ENCODE measurements around the gene DUSP1. TPM values are rescaled to one million over a fixed set of nuclear protein-coding genes. Genes with fewer than 3 reads are reported as not detected.
A peak's percentile ranks its signal among the peaks of the same experiment; 100 is the strongest.

The DUSP1 gene
- total RNA-seq, 2 donors from 2014 or later: 9.2 to 11.0 TPM

GRCh38 chr5:172768573-172769341 is 2.2 kb downstream of the DUSP1 start:
- Mint-ChIP-seq H3K9me3 (no peaks in the 10 kb centered on the region), H3K27ac (no peak overlapping the region), H3K4me1 (peaks cover 27% of the 10 kb centered on the region), H3K27me3 (ENCODE audit: insufficient read depth) (peaks cover 13% of the 10 kb centered on the region), H3K4me3 (peak overlapping the region; percentile 82), H3K36me3 (ENCODE audit: low read depth) (peaks cover 20% of the 10 kb centered on the region)
- H3K36me3 ChIP-seq (ENCODE audit: control insufficient read depth, insufficient read depth, low read length): peaks cover 22% of the 10 kb centered on the region
- H3K4me3 ChIP-seq (ENCODE audit: low read length): peak overlapping the region; percentile 93
- no peaks in the 10 kb centered on the region for H3K9me3 ChIP-seq (ENCODE audit: control insufficient read depth, low read length)
- 93 to 94% methylated on average over 15 to 20 of the region's 20 CpGs for WGBS, 2 experiments (ENCODE audit: insufficient coverage in 1 of 2, insufficient read length in 1 of 2)
- DNase-seq: peak; percentile 47
- no peak overlapping the region for H3K27ac ChIP-seq (ENCODE audit: low read depth, low read length)
- H3K27me3 ChIP-seq (ENCODE audit: control insufficient read depth, insufficient read depth, low read length, poor library complexity, severe bottlenecking): no peaks in the 10 kb centered on the region
- peaks cover 7% of the 10 kb centered on the region for H3K4me1 ChIP-seq (ENCODE audit: control insufficient read depth, insufficient read depth, low read length)
- no peak overlapping the region for H3K9ac ChIP-seq (ENCODE audit: extremely low read depth, low read length, poor library complexity, severe bottlenecking)
- no peak for TF ChIP-seq CTCF (conservative IDR thresholded peaks at IDR 0.05)

DNA sequence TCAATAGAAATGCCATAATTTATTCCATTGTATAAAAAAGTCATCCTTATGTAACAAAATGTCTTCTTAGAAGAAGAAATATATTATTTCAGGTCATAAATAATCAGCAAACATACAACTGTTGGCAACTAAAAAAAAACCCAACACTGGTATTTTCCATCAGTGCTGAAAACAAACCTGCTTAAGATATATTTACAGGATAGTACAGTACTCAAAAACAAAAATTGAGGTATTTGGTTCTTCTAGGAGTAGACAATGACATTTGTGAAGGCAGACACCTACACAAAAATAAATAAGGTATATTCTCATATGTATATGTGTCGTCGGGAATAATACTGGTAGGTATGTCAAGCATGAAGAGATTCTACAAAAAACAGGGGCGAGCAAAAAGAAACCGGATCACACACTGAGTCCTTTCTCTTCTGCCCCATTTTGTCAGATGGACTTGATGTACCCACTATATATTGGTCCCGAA is 2.9 kb downstream of the DUSP1 start:
- H3K36me3 Mint-ChIP-seq (ENCODE audit: low read depth): peaks cover 20% of the 10 kb centered on the region
- Histone ChIP-seq H3K36me3 (ENCODE audit: control insufficient read depth, insufficient read depth, low read length) (peaks cover 22% of the 10 kb centered on the region), H3K4me1 (ENCODE audit: control insufficient read depth, insufficient read depth, low read length) (peaks cover 7% of the 10 kb centered on the region), H3K27me3 (ENCODE audit: control insufficient read depth, insufficient read depth, low read length, poor library complexity, severe bottlenecking) (no peaks in the 10 kb centered on the region), H3K9me3 (ENCODE audit: control insufficient read depth, low read length) (no peaks in the 10 kb centered on the region), H3K9ac (ENCODE audit: extremely low read depth, low read length, poor library complexity, severe bottlenecking) (no peak overlapping the region), H3K27ac (ENCODE audit: low read depth, low read length) (no peak overlapping the region), H3K4me3 (ENCODE audit: low read length) (peak overlapping the region; percentile 93)
- TF ChIP-seq CTCF (conservative IDR thresholded peaks at IDR 0.05): no peak
- DNase-seq: no peak
- WGBS, 2 experiments (ENCODE audit: insufficient coverage in 1 of 2, insufficient read length in 1 of 2): 89 to 97% methylated on average over 4 to 5 of the region's 5 CpGs
- no peak overlapping the region for H3K4me3 Mint-ChIP-seq
- H3K4me1 Mint-ChIP-seq: peaks cover 27% of the 10 kb centered on the region
- H3K27ac Mint-ChIP-seq: no peak overlapping the region
- H3K9me3 Mint-ChIP-seq: no peaks in the 10 kb centered on the region
- peaks cover 7% of the 10 kb centered on the region for H3K27me3 Mint-ChIP-seq (ENCODE audit: insufficient read depth)

- Histone ChIP-seq H3K4me1 (ENCODE audit: control insufficient read depth, insufficient read depth, low read length) (peaks cover 7% of the 10 kb centered on the region), H3K4me3 (ENCODE audit: low read length) (no peak overlapping the region), H3K27me3 (ENCODE audit: control insufficient read depth, insufficient read depth, low read length, poor library complexity, severe bottlenecking) (no peaks in the 10 kb centered on the region), H3K36me3 (ENCODE audit: control insufficient read depth, insufficient read depth, low read length) (peaks cover 22% of the 10 kb centered on the region), H3K9me3 (ENCODE audit: control insufficient read depth, low read length) (no peaks in the 10 kb centered on the region), H3K27ac (ENCODE audit: low read depth, low read length) (no peak overlapping the region), H3K9ac (ENCODE audit: extremely low read depth, low read length, poor library complexity, severe bottlenecking) (no peak overlapping the region)
- WGBS, 2 experiments (ENCODE audit: insufficient coverage in 1 of 2, insufficient read length in 1 of 2): 88 to 93% methylated on average over 14 to 17 of the region's 17 CpGs
- Mint-ChIP-seq H3K27ac (peak overlapping the region; percentile 95), H3K27me3 (ENCODE audit: insufficient read depth) (peaks cover 7% of the 10 kb centered on the region), H3K9me3 (no peaks in the 10 kb centered on the region), H3K4me1 (peaks cover 23% of the 10 kb centered on the region), H3K36me3 (ENCODE audit: low read depth) (peaks cover 20% of the 10 kb centered on the region), H3K4me3 (no peak overlapping the region)
- no peak for TF ChIP-seq CTCF (conservative IDR thresholded peaks at IDR 0.05)
- peak; percentile 60 for DNase-seq
Observed at GRCh38 chr5:172766287-172767108, 4.5 kb downstream of the DUSP1 start.
